HUES48 (cell line): ENCODE data around the gene BANF1.

Experiments
- H3K27ac ChIP-seq: one replicate; pipeline ENCODE4 v1.7.0; 2013; ENCODE audit warnings: low read depth, low read length, inconsistent platforms
- H3K27me3 ChIP-seq: 2 replicates; pipeline ENCODE4 v1.6.1; 2013; ENCODE audit warnings: mild to moderate bottlenecking, low read length; ENCODE audit not compliant: control insufficient read depth, insufficient read depth
- H3K36me3 ChIP-seq: 2 replicates; pipeline ENCODE4 v1.6.1; 2013; ENCODE audit warnings: low read length; ENCODE audit not compliant: control insufficient read depth, insufficient read depth
- H3K4me1 ChIP-seq: 2 replicates; pipeline ENCODE4 v1.6.1; 2013; ENCODE audit warnings: mild to moderate bottlenecking, low read length; ENCODE audit not compliant: control insufficient read depth, insufficient read depth
- H3K4me3 ChIP-seq: 2 replicates; pipeline ENCODE4 v1.5.1; 2013; ENCODE audit warnings: mild to moderate bottlenecking, low read depth, low read length
- H3K9ac ChIP-seq: 2 replicates; pipeline ENCODE4 v1.6.1; 2013; ENCODE audit warnings: mild to moderate bottlenecking, low read depth, low read length, moderate library complexity
- H3K9me3 ChIP-seq: 2 replicates; pipeline ENCODE4 v1.6.1; 2013; ENCODE audit warnings: low read length; ENCODE audit not compliant: control insufficient read depth, insufficient read depth

BANF1 gene

GRCh38 chr11:65981101-65981740 lies 21.1 kb upstream of the BANF1 start:
- Histone ChIP-seq H3K27ac (no peak overlapping the region), H3K36me3 (peaks cover 33% of the 10 kb centered on the region), H3K9ac (no peak overlapping the region), H3K9me3 (no peaks in the 10 kb centered on the region), H3K27me3 (no peaks in the 10 kb centered on the region), H3K4me1 (no peaks in the 10 kb centered on the region), H3K4me3 (no peak overlapping the region)

GRCh38 chr11:65981972-65982823 lies 20.1 kb upstream of the BANF1 start:
- Histone ChIP-seq H3K4me3 (no peak overlapping the region), H3K27ac (no peak overlapping the region), H3K9me3 (no peaks in the 10 kb centered on the region), H3K27me3 (no peaks in the 10 kb centered on the region), H3K36me3 (peaks cover 23% of the 10 kb centered on the region), H3K4me1 (no peaks in the 10 kb centered on the region), H3K9ac (no peak overlapping the region)

- no peak overlapping the region for H3K4me3 ChIP-seq
- no peaks in the 10 kb centered on the region for H3K27me3 ChIP-seq
- H3K4me1 ChIP-seq: no peaks in the 10 kb centered on the region
- H3K27ac ChIP-seq: no peak overlapping the region
- H3K36me3 ChIP-seq: peaks cover 15% of the 10 kb centered on the region
- no peaks in the 10 kb centered on the region for H3K9me3 ChIP-seq
- H3K9ac ChIP-seq: no peak overlapping the region
Measured at GRCh38 chr11:65982824-65983588, 19.3 kb upstream of the BANF1 start.

GRCh38 chr11:65983589-65983987 lies 18.7 kb upstream of the BANF1 start:
- Histone ChIP-seq H3K4me3 (no peak overlapping the region), H3K27ac (no peak overlapping the region), H3K9ac (no peak overlapping the region), H3K27me3 (no peaks in the 10 kb centered on the region), H3K36me3 (peaks cover 10% of the 10 kb centered on the region), H3K9me3 (no peaks in the 10 kb centered on the region), H3K4me1 (no peaks in the 10 kb centered on the region)

- Histone ChIP-seq H3K9ac (no peak overlapping the region), H3K36me3 (no peaks in the 10 kb centered on the region), H3K27ac (no peak overlapping the region), H3K9me3 (no peaks in the 10 kb centered on the region), H3K4me1 (no peaks in the 10 kb centered on the region), H3K4me3 (no peak overlapping the region), H3K27me3 (no peaks in the 10 kb centered on the region)
Measured at GRCh38 chr11:65987336-65987735, 15.0 kb upstream of the BANF1 start.

GRCh38 chr11:65988791-65989592 lies 13.3 kb upstream of the BANF1 start:
- no peak overlapping the region for H3K4me3 ChIP-seq
- no peaks in the 10 kb centered on the region for H3K4me1 ChIP-seq
- no peak overlapping the region for H3K27ac ChIP-seq
- no peak overlapping the region for H3K9ac ChIP-seq
- no peaks in the 10 kb centered on the region for H3K9me3 ChIP-seq
- H3K36me3 ChIP-seq: no peaks in the 10 kb centered on the region
- no peaks in the 10 kb centered on the region for H3K27me3 ChIP-seq

GRCh38 chr11:65992056-65992455 lies 10.2 kb upstream of the BANF1 start:
- no peaks in the 10 kb centered on the region for H3K9me3 ChIP-seq
- no peak overlapping the region for H3K9ac ChIP-seq
- no peak overlapping the region for H3K4me3 ChIP-seq
- H3K27me3 ChIP-seq: no peaks in the 10 kb centered on the region
- peaks cover under 1% of the 10 kb centered on the region; the same call in 1 of the 2 replicates for H3K36me3 ChIP-seq
- H3K4me1 ChIP-seq: no peaks in the 10 kb centered on the region
- H3K27ac ChIP-seq: no peak overlapping the region

GRCh38 chr11:65997286-65997685 lies 5.0 kb upstream of the BANF1 start:
- no peaks in the 10 kb centered on the region for H3K27me3 ChIP-seq

GRCh38 chr11:66002648-66003225 lies 434 bp downstream of the BANF1 start:
- peak overlapping the region; percentile 68; the same call in 1 of the 2 replicates for H3K9ac ChIP-seq
- H3K27ac ChIP-seq: peak overlapping the region; percentile 99
- H3K36me3 ChIP-seq: peaks cover 49% of the 10 kb centered on the region
- no peaks in the 10 kb centered on the region for H3K27me3 ChIP-seq
- no peaks in the 10 kb centered on the region for H3K9me3 ChIP-seq
- peaks cover 8% of the 10 kb centered on the region for H3K4me1 ChIP-seq
- H3K4me3 ChIP-seq: peak overlapping the region; percentile 95

More at GRCh38 chr11:65997286-65997685, 5.0 kb upstream of the BANF1 start:
- peaks cover 34% of the 10 kb centered on the region for H3K36me3 ChIP-seq
- no peak overlapping the region for H3K27ac ChIP-seq
- H3K4me3 ChIP-seq: no peak overlapping the region
- H3K9me3 ChIP-seq: no peaks in the 10 kb centered on the region
- H3K4me1 ChIP-seq: no peaks in the 10 kb centered on the region
- H3K9ac ChIP-seq: no peak overlapping the region

GRCh38 chr11:66003291-66003690 lies 988 bp downstream of the BANF1 start:
- H3K4me1 ChIP-seq: peaks cover 8% of the 10 kb centered on the region
- H3K27ac ChIP-seq: no peak overlapping the region
- H3K9me3 ChIP-seq: no peaks in the 10 kb centered on the region
- peaks cover 43% of the 10 kb centered on the region for H3K36me3 ChIP-seq
- H3K9ac ChIP-seq: no peak overlapping the region
- peak overlapping the region; percentile 95 for H3K4me3 ChIP-seq
- no peaks in the 10 kb centered on the region for H3K27me3 ChIP-seq
